ENCODE results near the gene KAZN.

DNA sequence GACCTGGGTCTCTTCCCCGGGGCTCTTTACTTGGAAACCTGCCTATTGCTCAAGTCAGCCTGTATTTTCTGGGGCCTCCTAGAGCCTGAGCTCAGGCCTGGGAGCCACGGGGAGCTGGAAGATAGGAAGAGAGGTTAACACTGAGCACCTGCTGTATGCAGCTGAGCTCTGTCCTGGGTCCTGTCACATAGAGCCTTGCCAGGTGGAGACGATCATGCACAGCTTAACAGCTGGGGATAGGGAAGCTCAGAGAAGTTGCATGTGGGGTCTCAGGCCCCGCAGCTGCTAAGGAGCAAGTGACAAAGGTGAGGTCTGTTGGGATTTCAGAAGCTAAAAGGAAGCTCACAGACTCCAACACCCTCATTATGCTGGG lies 427.6 kb downstream of the KAZN start:
- TF ChIP-seq, protein P1, sequence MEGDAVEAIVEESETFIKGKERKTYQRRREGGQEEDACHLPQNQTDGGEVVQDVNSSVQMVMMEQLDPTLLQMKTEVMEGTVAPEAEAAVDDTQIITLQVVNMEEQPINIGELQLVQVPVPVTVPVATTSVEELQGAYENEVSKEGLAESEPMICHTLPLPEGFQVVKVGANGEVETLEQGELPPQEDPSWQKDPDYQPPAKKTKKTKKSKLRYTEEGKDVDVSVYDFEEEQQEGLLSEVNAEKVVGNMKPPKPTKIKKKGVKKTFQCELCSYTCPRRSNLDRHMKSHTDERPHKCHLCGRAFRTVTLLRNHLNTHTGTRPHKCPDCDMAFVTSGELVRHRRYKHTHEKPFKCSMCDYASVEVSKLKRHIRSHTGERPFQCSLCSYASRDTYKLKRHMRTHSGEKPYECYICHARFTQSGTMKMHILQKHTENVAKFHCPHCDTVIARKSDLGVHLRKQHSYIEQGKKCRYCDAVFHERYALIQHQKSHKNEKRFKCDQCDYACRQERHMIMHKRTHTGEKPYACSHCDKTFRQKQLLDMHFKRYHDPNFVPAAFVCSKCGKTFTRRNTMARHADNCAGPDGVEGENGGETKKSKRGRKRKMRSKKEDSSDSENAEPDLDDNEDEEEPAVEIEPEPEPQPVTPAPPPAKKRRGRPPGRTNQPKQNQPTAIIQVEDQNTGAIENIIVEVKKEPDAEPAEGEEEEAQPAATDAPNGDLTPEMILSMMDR (tag by site-specific recombination; IDR thresholded peaks at IDR 0.05): no peak
- no peak for TF ChIP-seq ZNF324 (tag by site-specific recombination; IDR thresholded peaks at IDR 0.05)

Measured in HEK293 (cell line).